Prostate gland (tissue), 2 donors: ENCODE measurements around the gene CFAP210. TPM values are rescaled to one million over a fixed set of nuclear protein-coding genes. Genes with fewer than 3 reads are reported as not detected.
A peak's percentile ranks its signal among the peaks of the same experiment; 100 is the strongest.

ENCODE experiments used
- DNase-seq: peaks from one replicate; pipeline ENCODE4 v3.0.0-alpha.2; 2019; ENCODE audit warnings: low spot score
- H3K27ac ChIP-seq, 2 donors: fragments of 200-600 bp; sonication (generic); 2 replicates each; pipeline ENCODE4 v1.5.1; 2017 to 2019
- H3K27me3 ChIP-seq: fragments of 200-600 bp; sonication (generic); replicated peaks from 2 replicates; pipeline ENCODE4 v1.5.1; 2019; ENCODE audit not compliant: insufficient read depth
- H3K36me3 ChIP-seq, 2 donors: fragments of 200-600 bp; sonication (generic); 1 replicate in 1 of 2; 2 replicates in 1 of 2; pipeline versions ENCODE4 v1.5.1 to v1.8.1; 2017 to 2019
- H3K4me1 ChIP-seq: fragments of 200-600 bp; sonication (generic); replicated peaks from 2 replicates; pipeline ENCODE4 v1.5.1; 2019
- H3K4me3 ChIP-seq, 2 donors: fragments of 200-600 bp; sonication (generic); 2 replicates each; pipeline ENCODE4 v1.5.1; 2017 to 2019
- H3K9me3 ChIP-seq: fragments of 200-600 bp; sonication (generic); 2 replicates; pipeline ENCODE4 v1.5.1; 2017
- POLR2A ChIP-seq: fragments of 450-650 bp; IDR thresholded peaks from one replicate; pipeline ENCODE4 v1.6.1; 2016; ENCODE audit warnings: antibody characterized with exemption, mild to moderate bottlenecking
- POLR2AphosphoS5 ChIP-seq: sonication (generic); formaldehyde crosslinking; IDR thresholded peaks from one replicate; pipeline ENCODE4 v1.6.1; 2017; ENCODE audit warnings: antibody characterized with exemption
- WGBS: methylation state at CpG from one replicate; pipeline ENCODE4 v1.1.5; 2018; 5-methylcytosine and 5-hydroxymethylcytosine counted together
- intact Hi-C: fragments of 100-400 bp; cut with DNase I; formaldehyde crosslinking; loops from one replicate; pipeline ENCODE4 v1.14.2; 2022
- total RNA-seq, 2 donors: library from RNA; depleted of rRNA; stranded (reverse); fragments of >200 nt; gene quantifications; one replicate each; pipeline ENCODE4 v1.1.0, GENCODE V29; 2016
- TF ChIP-seq, protein P1 (sequence below), 4 experiments: fragments of 200-600 bp in 2 of 4; fragments of 450-650 bp in 2 of 4; sonication (generic) in 2 of 4; IDR thresholded peaks; 1 replicate in 3 of 4; 2 replicates in 1 of 4; pipeline ENCODE4 v1.5.1; 2016 to 2019; ENCODE audit warnings: antibody characterized with exemption in 4 of 4, mild to moderate bottlenecking in 2 of 4, moderate library complexity in 2 of 4

CFAP210 gene
- total RNA-seq, 2 donors from 2014 or later = 0.27 to 1.0 TPM

- intact Hi-C loops = no loop called here
- peak overlapping the region in 1 of 2 donors; percentile 36 for H3K4me3 ChIP-seq
- TF ChIP-seq POLR2A (no peak), POLR2AphosphoS5 (no peak)
- TF ChIP-seq, protein P1, sequence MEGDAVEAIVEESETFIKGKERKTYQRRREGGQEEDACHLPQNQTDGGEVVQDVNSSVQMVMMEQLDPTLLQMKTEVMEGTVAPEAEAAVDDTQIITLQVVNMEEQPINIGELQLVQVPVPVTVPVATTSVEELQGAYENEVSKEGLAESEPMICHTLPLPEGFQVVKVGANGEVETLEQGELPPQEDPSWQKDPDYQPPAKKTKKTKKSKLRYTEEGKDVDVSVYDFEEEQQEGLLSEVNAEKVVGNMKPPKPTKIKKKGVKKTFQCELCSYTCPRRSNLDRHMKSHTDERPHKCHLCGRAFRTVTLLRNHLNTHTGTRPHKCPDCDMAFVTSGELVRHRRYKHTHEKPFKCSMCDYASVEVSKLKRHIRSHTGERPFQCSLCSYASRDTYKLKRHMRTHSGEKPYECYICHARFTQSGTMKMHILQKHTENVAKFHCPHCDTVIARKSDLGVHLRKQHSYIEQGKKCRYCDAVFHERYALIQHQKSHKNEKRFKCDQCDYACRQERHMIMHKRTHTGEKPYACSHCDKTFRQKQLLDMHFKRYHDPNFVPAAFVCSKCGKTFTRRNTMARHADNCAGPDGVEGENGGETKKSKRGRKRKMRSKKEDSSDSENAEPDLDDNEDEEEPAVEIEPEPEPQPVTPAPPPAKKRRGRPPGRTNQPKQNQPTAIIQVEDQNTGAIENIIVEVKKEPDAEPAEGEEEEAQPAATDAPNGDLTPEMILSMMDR (IDR thresholded peaks at IDR 0.05) = no peak
- no peaks in the 10 kb centered on the region for H3K9me3 ChIP-seq
- H3K36me3 ChIP-seq = no peaks in the 10 kb centered on the region
- 82% methylated on average over 6 of the region's 6 CpGs for WGBS
- H3K4me1 ChIP-seq = no peaks in the 10 kb centered on the region
- H3K27me3 ChIP-seq = no peaks in the 10 kb centered on the region
- DNase-seq = no peak
- H3K27ac ChIP-seq = no peak overlapping the region
These were observed 20.5 kb upstream of the CFAP210 start for GRCh38 chr2:169714699-169715098.

DNA sequence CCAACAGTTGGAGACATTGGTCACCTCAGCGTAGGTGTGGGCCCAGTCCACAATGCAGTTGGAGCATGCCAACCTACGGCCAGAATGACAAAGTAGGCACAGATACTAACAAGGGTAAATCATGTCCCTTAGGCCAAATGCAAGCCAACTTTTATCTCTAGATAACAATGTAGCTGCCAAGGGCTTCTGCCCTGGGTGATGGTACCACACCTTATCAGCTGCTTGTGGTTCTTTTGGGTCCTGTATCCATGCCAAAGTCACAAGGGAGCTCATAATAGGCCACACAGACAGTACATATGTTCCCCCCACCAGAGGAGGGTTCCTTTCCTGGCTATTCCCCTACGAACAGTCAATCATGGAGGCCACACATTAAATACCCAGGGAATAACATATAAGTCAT is 19.1 kb upstream of the CFAP210 start:
- H3K27me3 ChIP-seq = no peaks in the 10 kb centered on the region
- intact Hi-C loops = no loop called here
- no peak overlapping the region for H3K4me3 ChIP-seq
- DNase-seq = no peak
- no peaks in the 10 kb centered on the region for H3K36me3 ChIP-seq
- H3K9me3 ChIP-seq = no peaks in the 10 kb centered on the region
- H3K27ac ChIP-seq = no peak overlapping the region
- TF ChIP-seq POLR2AphosphoS5 (no peak), POLR2A (no peak)
- TF ChIP-seq, protein P1 (IDR thresholded peaks at IDR 0.05) = no peak
- H3K4me1 ChIP-seq = no peaks in the 10 kb centered on the region
- 93% methylated on average over 3 of the region's 3 CpGs for WGBS

DNA sequence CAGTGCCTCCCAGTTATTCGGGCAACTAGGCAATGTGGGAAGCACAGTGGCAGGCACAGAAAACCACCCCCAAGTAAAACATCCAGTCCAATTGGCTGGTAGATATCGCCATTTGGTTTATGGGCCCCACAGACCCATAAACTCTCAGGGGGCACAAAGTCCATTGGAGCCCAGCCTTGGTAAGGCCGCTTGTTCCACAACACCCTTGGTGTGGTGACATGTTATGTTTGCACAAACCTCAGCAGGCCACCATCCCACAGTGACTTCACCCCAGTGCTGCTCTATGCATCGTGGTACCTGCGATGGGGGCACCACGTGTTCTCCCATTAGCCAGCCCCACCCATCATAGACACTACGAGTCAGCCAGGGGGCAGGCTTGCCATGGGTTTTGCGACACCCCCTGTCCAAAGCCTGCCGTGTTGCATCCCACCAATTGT is 18.6 kb upstream of the CFAP210 start:
- H3K4me3 ChIP-seq = no peak overlapping the region
- H3K4me1 ChIP-seq = no peaks in the 10 kb centered on the region
- 85% methylated on average over 8 of the region's 9 CpGs for WGBS
- H3K27me3 ChIP-seq = no peaks in the 10 kb centered on the region
- no peak for DNase-seq
- intact Hi-C loops = no loop called here
- H3K9me3 ChIP-seq = no peaks in the 10 kb centered on the region
- TF ChIP-seq POLR2A (no peak), POLR2AphosphoS5 (no peak)
- TF ChIP-seq, protein P1 (IDR thresholded peaks at IDR 0.05) = no peak
- H3K27ac ChIP-seq = no peak overlapping the region
- H3K36me3 ChIP-seq = no peaks in the 10 kb centered on the region

DNA sequence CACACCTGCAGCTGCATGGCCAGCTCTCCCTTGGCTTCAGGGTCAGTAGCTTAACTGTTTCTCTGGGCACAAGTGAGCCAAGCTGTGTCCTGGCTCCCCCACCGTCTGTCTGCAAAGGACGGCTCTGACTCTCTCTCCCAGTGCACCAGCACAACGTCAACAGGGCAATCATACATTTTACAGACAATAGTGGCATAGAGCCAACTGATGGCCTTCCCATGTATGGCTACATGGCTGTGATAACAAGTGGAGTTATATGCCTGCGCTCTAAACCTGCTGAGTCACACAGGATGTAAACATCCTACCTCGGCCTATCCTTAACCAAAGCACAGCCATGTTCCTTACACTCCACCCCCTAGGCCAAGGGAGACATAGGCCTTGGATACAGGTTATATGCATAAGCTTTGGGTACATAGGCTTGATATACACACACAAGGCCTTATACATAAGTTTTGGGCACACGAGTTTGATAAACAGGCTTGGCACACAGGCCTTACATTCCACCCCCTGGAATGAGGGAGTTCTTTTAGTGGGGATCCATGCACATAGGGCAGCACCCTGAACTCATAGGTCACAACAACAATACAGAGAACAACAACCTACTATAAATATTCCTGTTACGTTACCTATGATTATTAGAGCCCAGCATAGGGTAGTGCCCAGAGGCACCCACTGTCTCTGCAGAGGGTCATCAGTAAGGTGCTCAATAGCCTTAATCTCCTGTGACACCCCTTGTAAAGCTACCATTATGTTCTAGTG is 17.7 kb upstream of the CFAP210 start:
- DNase-seq = no peak
- H3K27ac ChIP-seq = no peak overlapping the region
- no peaks in the 10 kb centered on the region for H3K27me3 ChIP-seq
- TF ChIP-seq POLR2A (no peak), POLR2AphosphoS5 (no peak)
- TF ChIP-seq, protein P1 (IDR thresholded peaks at IDR 0.05) = no peak
- intact Hi-C loops = no loop called here
- H3K9me3 ChIP-seq = no peaks in the 10 kb centered on the region
- H3K4me3 ChIP-seq = no peak overlapping the region
- WGBS = 78% methylated on average over 7 of the region's 7 CpGs
- no peaks in the 10 kb centered on the region for H3K36me3 ChIP-seq
- no peaks in the 10 kb centered on the region for H3K4me1 ChIP-seq

- H3K4me1 ChIP-seq = no peaks in the 10 kb centered on the region
- no peak overlapping the region for H3K27ac ChIP-seq
- 68% methylated on average over 1 of the region's 1 CpG for WGBS
- intact Hi-C loops = no loop called here
- H3K4me3 ChIP-seq = no peak overlapping the region
- no peaks in the 10 kb centered on the region for H3K36me3 ChIP-seq
- TF ChIP-seq, protein P1 (IDR thresholded peaks at IDR 0.05) = no peak
- no peak for TF ChIP-seq POLR2A
- TF ChIP-seq POLR2AphosphoS5 = no peak
- no peak for DNase-seq
- H3K9me3 ChIP-seq = no peaks in the 10 kb centered on the region
- H3K27me3 ChIP-seq = no peaks in the 10 kb centered on the region
These were observed 15.8 kb upstream of the CFAP210 start for GRCh38 chr2:169709981-169710380.
